GM21447 (cell line): Measurements from ENCODE around the gene CDKAL1.

Experiments
- ATAC-seq: cut with Tn5 transposase; IDR thresholded peaks from one replicate; pipeline ENCODE4 v1.9.1; 2021; ENCODE audit not compliant: unreplicated experiment

CDKAL1 gene

DNA sequence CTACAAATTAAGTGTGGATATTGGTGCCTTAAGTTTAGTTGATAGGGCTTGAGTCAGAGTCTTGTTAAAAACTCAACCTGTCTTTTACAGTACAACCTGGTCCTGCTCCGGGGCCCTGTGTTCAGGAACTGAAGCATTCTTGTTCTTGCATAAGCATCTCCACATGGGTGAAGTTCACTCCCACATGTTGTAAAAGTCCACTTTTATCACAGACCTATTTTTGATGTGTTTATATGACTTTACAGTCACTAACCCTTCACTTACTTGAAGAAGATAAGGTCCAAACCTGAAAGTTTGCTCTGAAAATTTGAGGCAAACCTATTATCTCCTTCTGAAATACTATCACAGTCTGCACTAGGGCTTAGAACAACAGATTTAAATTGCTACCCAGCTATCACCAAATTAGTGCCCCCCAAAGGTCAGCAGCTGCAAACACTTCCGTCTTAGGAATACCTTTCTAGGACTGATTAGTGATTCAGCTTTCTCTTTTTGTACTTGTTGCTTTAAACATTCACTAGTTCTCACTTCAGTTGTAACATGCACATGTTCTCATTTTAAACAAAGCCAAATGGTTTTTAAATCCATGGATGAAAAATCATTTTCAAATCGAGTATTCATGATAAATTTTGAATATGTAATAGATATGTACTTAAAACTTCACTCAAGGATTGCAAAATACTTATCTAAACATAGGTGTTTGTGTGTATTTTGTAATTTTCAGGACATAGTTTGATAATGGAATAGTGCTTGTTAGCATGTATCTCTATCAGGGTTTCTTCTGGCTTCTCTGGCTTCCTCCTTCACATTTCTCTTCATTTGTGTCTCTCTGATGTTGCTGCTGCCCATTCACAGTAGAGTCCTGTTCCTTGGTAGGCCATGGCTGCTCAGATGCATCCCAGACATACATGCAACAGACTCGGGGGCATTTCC lies 589.5 kb downstream of the CDKAL1 start:
- ATAC-seq = no peak

DNA sequence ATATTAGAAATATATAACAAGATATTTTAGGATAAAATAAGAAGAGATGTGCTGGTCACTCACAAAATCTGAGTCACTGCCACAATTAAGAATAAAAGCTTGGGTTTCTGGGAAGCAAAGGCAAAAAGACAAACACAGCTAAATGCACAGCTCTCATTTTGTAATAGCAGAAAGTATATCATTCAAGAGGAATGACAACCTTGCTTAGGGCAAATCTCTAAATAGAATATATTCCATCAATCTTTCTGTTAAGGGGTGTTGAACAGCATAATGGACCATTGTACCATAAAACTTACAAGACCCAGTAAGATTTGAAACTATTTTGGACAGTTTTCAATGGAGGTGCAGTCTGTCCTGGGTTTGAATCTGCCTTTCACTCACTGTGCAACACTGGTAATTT lies 594.3 kb downstream of the CDKAL1 start:
- ATAC-seq = no peak

DNA sequence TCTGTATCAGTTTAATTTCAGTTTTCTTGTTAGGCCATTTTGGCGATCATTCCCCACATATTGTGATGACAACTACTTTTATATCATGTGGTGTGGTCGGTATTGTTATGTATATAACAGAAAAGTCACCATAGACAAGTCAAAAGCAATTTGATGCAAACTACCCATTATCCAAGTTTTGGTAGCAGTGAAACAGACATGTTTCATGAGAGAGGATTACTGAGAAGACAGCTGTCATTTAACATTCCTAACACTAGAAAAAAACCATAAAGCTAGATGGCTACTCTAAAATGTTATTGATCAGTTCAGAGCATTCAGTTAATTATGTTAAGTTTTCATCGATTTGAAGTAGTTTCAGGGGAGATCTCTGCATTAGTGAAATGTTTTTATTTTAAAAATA lies 597.1 kb downstream of the CDKAL1 start:
- no peak for ATAC-seq

DNA sequence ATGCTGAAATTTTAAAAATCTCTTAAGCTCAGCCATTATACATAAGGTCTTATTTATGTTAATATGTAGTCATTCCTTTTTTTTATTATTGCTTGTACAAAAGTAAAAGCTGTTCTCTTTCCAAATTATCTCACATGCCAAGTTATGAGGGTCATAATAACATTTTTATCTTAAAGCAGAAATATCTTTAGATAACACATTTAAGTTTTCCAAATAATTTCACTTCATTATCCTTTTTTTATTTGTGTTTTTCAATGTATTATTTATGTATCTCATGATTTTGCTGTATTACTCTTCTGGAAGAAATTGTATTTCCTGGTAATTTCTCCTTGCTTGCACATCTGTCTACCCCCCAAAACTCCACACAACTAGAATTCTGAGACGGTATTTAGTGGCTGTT lies 598.2 kb downstream of the CDKAL1 start:
- ATAC-seq = no peak

DNA sequence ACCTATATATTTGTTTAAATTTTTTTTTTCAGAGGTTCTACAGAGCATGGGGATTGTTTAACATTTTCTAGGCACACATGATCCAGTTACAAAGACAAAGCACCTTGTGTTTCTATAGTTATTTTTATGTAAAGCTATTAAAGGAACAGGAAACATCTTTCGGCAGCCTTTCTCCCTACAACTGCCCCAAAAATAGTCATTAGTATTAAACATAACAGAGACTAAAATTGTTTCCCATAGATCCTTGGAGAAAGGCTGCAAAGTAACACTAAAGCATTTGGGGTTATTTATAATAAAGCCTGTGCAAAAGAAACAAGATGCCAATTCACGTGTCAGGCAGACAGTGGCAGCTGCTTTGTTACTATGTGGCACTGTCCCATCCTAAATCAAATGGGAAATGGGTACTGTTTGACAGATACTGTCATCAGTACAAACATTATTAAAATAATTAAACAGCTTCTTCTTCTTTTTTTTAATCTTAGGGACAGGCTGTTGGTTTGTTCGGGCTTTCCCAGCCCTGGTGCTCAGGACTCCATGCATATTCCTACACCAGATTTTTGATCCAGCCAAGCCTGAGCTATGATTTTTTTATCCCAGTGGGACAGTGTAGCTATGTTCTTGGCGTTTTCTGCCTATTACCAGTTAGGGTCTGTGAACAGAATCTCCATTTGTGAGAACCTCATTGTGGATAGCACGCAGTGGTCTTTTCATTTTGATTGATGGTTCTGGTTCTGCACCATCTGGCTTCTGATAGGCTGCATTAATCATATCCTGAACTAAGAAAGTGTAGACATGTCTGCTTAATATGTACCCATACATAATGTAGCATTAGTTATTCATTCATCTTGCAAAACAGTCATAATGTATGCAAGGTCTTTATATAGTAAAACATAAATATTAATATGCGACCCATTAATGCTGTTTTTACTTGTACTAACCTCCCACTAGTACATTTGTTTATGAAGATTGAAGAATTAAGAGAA lies 598.9 kb downstream of the CDKAL1 start:
- no peak for ATAC-seq

DNA sequence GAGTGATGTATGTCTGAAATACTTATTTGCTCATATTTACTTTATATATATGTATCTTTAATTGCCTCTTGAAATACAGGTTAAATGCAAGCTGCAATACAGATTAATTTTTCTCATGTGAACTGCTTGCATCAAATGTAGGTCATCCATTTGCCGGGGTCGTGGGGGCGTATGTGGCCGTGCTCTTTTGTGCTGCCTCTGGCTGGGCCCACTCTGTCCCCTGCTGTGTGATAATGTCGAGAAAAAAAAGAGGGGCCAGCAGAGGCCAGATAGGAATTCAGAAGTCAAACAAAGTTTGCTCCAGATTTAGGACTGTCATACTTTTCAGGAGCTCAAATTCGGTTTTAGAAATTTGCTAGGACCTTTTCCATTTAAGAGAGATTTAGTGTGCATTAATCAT lies 599.6 kb downstream of the CDKAL1 start:
- no peak for ATAC-seq

DNA sequence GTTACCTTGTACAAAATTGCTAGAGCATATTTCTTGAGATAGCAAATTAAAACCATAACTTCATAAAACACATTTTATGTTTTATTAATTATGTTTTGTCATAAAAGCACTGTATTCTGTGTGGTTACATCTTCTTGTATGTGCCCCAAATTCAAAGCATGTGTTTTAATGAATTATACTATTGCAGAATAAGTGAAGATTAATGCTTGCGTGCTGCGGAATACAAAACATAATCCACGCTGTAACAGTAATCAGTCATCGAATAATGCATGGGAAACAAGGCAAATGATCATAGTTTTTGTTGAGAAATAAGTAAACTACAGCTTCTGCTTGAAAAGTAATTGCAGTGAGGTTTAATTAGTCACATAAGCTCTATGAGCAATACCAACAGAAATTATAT lies 600.1 kb downstream of the CDKAL1 start:
- no peak for ATAC-seq

DNA sequence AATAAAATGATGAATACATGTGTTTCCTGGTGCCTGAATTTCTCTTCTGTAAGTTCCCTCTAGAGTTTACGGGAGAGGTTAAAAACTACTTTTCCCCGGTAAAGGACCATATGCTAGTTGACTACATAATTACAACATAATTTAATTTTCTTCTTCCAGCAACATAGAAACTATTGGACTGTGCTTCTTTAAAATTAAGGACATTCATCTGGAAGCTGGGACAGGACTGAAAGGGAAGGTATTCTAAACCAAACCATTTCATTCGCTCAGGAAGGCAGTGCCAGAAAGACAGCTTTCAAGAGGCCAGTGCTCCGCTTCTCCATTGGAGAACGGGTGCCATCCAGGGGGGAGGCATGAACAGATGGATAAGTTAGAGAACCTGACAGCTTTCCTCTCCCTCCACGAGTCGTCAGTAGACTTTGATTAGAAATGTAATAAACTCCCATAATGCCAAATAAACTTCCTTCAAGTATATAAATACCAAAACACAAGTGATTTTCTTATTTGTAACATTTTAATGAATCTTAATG lies 601.3 kb downstream of the CDKAL1 start:
- ATAC-seq = no peak

DNA sequence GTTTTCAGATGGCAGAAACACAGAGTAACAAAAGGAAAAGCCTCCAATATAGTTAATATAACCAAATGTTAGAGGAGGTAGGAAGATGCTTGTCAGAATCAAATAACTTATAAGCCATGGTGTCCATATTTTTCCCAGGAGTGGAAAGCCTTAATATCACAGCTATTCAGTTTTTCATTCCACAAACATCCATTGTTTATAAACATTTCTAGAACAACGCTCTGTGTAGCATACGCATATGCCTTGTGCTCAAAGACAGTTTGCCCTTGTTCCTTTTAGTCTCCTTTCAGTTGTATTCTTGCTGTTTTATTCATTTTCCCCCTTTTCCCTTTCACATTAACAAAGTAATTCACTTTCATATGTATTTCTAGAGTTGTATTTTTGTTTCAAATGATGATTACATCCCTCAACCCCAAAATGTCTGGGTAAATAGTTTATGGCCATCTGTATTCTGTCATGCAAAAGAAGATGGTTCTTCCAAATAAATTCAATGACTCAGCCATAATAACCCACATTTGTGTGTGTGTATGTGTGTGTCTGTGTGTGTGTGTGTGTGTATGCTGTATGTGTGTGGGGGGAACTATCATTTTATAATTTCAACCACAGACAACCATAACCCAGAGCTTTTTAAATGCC lies 603.6 kb downstream of the CDKAL1 start:
- ATAC-seq = no peak

DNA sequence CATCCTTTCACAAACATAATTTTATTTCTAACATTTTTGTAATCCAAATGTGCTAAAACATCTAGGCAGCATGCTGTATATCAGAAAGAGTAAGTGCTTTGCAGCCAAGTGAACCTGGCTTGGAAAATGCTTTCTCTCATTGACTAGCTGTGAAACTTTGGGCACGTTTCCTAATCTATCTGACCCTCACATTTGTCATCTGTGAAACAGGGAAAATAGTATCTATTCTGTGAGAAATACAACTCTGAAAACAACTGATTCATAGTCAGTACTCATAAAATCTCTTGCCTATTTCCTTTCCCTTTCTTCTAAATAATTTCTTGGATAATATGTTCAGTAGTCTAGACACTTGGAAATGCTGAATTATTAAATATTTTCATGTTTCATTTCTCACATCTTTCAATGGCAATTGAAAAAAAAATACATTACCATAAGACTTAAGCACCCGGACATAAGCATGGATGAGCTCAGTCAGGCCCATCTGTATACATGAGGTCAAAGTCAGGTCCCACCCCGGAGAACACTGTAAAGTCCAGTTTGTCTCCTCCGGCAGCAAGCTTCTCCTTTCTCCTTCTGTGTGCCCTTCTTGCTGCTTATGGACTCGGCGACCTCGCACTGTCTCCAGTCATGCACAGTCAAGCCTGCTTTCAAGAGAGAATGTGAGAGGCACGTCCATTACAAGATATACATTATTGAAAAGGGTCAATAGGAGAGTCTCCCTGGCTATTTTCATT lies 604.2 kb downstream of the CDKAL1 start:
- no peak for ATAC-seq

DNA sequence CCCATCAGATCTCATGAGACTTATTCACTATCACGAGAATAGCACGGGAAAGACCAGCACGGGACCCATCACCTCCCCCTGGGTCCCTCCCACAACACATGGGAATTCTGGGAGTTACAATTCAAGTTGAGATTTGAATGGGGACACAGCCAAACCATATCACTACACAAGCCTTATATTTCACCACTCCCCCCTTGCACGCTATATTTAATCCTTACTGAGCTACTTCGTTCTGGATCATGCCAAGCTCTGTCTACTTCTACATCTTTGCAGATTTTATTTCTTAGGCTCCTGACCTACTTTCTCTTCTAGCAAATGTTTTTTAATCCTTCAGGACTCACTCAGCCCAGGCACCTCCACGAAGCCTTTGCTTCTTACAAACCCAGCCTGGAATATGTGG lies 606.7 kb downstream of the CDKAL1 start:
- ATAC-seq = no peak

DNA sequence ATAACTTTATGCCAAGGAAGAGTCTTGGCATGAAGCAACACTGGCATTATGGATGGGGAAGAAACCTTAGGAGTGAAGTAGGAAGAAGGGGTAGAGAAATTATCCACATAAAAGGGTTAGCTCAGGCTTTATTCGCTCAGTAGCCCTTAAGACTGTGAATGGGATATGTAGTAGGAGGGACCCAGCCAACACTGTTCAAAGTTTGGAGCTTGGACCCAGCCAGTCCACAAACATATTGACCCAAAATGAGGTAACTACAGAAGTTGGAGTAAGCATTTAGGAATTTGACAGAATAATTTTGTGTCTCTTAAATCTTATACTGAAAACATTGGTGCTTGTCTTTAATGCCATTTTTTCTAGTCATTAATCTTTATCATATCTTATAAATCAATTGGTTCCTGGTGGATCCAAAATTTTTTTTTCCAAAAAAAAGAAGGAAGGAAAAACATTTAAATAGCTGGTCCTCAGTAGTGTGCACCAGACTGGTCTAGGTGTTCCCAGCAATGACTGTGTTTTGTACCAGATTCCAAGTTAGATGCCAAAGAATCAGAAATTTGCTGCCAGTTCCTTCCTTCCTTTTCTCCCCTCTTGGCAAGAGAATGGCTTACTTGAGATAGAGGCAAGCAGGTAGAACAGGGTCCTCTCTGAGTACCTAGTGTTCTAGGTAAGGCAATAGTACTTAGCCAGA lies 607.5 kb downstream of the CDKAL1 start:
- ATAC-seq = no peak

DNA sequence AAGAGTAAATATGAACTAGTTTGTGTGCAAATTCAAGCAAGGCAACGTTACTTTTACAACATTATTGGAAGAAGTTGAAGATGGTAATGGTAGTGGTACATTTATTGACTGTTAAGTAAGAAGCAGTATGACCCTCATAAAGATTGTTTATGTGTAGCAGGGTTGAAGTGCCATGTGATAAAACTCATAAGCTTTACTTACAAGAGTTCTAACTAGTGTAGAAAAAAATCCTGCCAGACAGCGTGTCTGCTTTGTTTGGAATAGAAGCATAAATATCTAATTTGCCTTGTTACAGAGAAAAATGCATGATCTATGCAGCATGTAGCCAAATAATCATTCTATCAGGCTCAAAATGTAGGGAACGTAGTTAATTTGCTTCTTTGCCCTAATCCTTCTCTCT lies 608.5 kb downstream of the CDKAL1 start:
- ATAC-seq = no peak

DNA sequence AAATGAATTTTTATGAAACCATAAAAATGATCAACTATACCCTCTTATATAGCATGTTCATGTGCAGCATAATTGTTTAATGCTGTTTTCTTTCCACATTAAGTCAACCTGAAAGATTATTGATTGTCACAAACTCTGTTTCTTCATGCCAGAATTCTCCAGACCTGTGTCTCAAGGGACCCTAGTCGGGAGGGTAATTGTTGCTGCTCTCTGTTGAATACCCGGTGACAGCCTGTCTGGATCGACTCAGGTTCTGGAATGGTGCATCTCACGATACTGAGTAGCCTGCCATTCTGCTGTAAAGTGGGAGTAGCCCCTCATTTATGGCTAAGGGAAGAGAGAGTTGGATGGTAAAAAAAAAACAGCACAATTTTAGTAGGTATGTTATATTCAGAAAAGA lies 609.4 kb downstream of the CDKAL1 start:
- no peak for ATAC-seq

DNA sequence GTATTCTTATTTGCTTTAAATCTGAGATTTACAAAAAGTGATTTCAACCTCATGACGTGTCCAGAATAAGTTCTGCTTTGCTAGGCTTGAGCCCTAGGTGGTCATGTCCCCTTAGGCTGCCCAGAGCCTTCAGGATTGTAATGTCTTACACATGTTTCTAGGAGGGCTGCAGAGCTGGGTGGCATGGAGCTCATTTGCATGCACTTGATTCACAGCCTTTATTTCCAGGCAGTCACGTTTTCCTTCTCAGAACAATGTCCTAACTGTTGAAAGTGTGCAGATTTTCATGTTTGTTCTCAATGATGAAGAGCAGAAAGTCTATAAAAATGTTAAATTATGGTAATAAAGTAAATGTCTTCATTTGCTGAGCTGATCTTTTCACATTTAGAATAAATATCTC lies 610.7 kb downstream of the CDKAL1 start:
- no peak for ATAC-seq

DNA sequence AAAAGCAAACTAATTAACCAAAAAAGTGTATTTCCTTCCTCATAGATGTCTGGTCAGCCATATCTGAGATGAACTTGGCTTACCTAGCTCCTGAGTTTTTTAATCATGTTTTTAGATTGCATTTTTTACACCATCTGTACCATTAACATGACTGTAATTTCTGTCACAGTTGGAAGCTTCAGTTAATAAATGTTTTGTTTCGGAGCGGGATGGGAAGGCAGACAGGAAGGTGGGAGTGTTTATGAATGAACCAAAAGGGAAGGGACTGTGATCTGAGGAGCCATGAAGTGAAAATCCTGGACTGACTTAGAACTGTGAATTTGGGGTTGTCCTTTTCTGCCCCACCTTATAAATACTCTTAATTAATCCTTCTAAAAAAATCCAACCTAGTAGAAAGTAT lies 613.7 kb downstream of the CDKAL1 start:
- ATAC-seq = no peak

DNA sequence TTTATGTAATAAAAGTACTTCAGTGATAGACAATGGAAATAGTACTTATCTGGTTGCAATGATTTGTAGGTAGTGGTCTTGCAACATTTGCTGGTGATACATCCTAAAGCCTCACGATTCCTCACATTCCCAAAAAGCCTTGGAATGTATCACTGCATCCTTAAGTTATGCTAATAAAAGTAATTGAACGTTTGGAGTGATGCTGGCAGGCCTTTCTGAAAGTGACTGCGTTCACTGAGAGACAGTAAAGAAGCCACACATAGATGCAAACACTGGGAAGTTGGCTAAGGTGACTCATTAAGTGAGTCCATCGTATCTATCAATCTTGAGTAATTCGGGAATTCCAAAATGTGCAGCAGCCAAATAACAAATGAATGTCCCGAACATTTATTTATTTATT lies 615.2 kb downstream of the CDKAL1 start:
- ATAC-seq = no peak

DNA sequence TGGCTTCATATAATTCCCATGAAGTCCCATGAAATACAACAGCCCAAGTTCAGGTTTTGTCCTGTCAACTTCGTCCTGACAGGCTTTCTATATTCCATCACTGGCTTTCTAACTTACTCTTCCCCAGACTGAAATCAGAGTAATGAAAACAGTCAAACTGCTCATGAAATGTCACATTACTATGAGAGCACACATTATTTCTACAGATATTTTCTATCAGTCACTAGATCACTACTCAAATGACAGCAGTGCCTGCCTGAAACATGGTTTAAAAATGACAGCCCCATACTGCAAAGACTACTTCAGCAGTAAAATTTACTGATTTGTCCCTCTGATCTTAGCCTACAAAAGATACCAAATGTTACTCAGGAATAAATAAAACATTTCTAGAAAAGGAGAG lies 616.4 kb downstream of the CDKAL1 start:
- ATAC-seq = no peak

DNA sequence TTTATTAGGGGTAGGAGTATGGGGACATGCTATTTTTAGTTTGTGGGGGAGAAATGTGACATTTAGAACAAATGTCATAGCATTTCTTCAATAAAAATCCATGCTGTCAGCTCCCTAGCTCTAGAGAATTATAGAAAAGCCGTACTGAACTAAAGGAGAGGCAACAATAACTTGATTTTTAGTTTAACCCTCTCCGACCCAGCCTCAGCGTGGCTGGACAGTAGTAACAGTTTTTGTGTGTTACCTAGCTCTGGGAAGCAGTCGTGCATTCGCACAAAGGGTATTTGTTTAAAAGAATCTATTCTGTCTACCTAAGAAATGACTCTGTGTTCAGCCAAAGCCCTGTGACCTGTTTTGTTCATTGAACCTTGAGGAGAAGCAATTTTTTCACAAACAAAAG lies 616.9 kb downstream of the CDKAL1 start:
- no peak for ATAC-seq

DNA sequence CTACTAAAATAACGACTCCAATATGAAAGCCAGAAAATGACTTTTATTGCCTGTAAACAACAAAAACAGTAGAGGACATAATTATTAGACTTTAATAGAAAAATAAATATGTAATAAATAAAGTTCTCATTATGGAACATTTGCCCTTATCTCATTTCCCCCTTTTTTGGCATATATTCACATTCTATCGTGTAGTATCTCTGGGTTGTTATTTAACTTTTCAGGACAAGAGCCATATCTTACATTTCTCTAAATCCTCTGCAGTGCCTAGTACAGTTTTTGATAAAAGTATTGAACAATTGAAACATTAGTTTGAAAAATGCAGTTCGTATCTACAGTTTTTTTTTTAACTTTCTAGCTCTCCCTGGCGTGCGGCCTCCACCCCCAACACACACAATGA lies 617.3 kb downstream of the CDKAL1 start:
- no peak for ATAC-seq
